RCC 7860 (cell line): ENCODE measurements around the gene COL27A1.

ENCODE experiments used
- DNase-seq: peaks from one replicate; pipeline ENCODE4 v3.0.0-alpha.2; 2015; ENCODE audit warnings: low spot score
- FAIRE-seq: peaks from 2 replicates; lab custom pipeline; 2012; peaks lifted over from hg19 to GRCh38; lab: Jason Lieb, UNC

Gene COL27A1

GRCh38 chr9:114141553-114142402 is 13.6 kb upstream of the COL27A1 start:
- no peak for FAIRE-seq
- DNase-seq, result no peak

- FAIRE-seq (no peak), DNase-seq (no peak)
These were observed 12.1 kb upstream of the COL27A1 start for GRCh38 chr9:114143234-114143633.

- DNase-seq, result no peak
- no peak for FAIRE-seq
These were observed 8.6 kb upstream of the COL27A1 start for GRCh38 chr9:114146735-114147134.

- DNase-seq (no peak), FAIRE-seq (no peak)
These were observed 6.2 kb upstream of the COL27A1 start for GRCh38 chr9:114149181-114149580.

GRCh38 chr9:114149765-114150340 is 5.5 kb upstream of the COL27A1 start:
- no peak for DNase-seq

GRCh38 chr9:114150608-114151007 is 4.7 kb upstream of the COL27A1 start:
- no peak for FAIRE-seq
- no peak for DNase-seq

More at GRCh38 chr9:114149765-114150340, 5.5 kb upstream of the COL27A1 start:
- FAIRE-seq, result no peak

GRCh38 chr9:114151426-114151956 is 3.8 kb upstream of the COL27A1 start:
- DNase-seq (no peak), FAIRE-seq (no peak)

GRCh38 chr9:114153761-114154599 is 1.4 kb upstream of the COL27A1 start:
- DNase-seq, result no peak
- FAIRE-seq, result no peak

- DNase-seq (no peak), FAIRE-seq (no peak)
These were observed 686 bp upstream of the COL27A1 start for GRCh38 chr9:114154600-114155102.

GRCh38 chr9:114155995-114156656 is 789 bp downstream of the COL27A1 start:
- DNase-seq (peak; percentile 32), FAIRE-seq (no peak)

- DNase-seq (peak; percentile 59), FAIRE-seq (no peak)
These were observed 1.5 kb downstream of the COL27A1 start for GRCh38 chr9:114156657-114157421.

GRCh38 chr9:114157516-114158176 is 2.3 kb downstream of the COL27A1 start:
- no peak for DNase-seq
- FAIRE-seq, result no peak

GRCh38 chr9:114158482-114159130 is 3.3 kb downstream of the COL27A1 start:
- FAIRE-seq, result no peak
- no peak for DNase-seq

- FAIRE-seq, result no peak
- DNase-seq, result no peak
These were observed 4.4 kb downstream of the COL27A1 start for GRCh38 chr9:114159691-114160090.

- no peak for FAIRE-seq
These were observed 6.2 kb downstream of the COL27A1 start for GRCh38 chr9:114161513-114161912.

GRCh38 chr9:114163517-114163951 is 8.2 kb downstream of the COL27A1 start:
- FAIRE-seq (no peak), DNase-seq (peak; percentile 33)

More at GRCh38 chr9:114161513-114161912, 6.2 kb downstream of the COL27A1 start:
- no peak for DNase-seq

GRCh38 chr9:114164191-114164794 is 9.0 kb downstream of the COL27A1 start:
- DNase-seq, result no peak
- peak; percentile 37 for FAIRE-seq
